GM18909 (cell line): ENCODE data around the gene NTMT1.

ENCODE experiments used
- ATAC-seq: cut with Tn5 transposase; IDR thresholded peaks from one replicate; pipeline ENCODE4 v1.9.1; 2021; ENCODE audit warnings: mild to moderate bottlenecking; ENCODE audit not compliant: unreplicated experiment, poor library complexity

Gene NTMT1

DNA sequence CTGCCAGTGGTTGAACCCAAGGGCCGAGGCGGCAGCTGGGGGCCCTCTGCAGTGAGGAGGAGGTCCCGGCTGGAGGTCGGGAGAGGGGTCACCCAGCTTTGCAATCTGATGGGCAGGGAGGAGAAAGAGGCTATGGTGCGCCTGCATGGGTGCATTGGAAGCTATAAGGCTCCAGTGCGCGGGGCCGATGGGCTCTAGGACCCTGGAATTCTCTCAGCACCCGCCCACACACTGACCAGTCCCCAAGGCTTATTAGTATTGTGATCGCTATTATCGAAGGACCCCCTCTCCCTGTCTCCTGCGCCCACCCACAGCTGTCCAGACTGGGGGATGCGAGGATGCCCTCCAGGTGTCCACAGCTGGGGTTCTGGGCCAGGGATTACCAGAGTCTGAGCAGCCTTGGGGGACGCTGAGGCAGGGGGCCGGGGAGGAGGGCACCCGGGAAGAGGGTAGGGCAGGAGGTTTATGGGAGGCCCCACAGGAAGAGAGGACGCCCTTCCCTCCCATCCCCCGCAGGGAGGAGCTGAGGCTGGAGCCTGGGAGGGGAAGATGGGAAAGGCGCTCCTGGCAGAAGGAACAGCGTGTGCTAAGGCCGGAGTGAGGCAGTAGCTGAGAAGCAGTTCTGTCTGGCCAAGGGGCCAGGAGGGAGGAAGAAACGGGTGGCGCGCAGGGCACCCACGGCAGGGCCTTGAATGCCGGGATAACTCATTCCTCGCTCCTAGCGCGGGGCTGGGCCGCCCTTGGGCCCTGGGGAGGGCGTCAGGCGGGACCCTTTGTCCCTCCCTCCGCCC, 29.2 kb upstream of the NTMT1 start:
- ATAC-seq = no peak

DNA sequence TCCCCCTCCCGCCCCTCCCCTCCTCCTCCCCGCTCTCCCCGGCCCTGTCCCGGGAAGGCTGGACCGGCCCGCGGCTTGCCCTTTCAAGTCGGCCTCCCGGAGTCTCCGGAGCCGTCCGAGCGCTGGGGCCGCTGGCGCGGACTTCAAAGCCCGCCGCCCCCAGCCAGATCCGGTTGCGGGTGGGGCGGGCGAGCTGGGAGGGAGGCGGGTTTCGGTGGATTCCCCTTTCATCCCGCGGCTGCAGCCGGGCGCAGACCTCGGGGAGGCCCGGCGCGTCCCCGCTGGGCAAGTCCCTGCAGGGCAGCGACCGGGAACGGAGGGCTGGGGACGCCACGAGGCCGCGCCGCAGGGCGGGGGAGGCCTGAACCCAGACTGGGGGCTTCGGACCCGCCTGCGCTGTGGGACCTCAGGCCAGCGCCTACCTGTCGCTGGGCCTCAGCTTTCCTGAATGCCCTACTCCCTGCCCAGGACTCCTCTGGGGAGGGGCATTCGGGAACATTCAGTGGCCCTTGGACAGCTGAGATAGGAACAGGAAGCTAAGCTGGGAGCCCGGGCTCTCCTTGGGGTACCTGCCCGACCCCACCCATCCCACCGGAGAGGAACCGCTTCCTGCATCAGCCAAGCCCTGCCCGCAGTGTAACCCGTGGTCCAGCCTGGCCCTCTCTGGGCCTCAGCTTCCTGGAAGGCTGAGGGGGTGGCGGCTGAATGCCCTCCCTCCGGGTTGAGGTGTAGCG, 28.4 kb upstream of the NTMT1 start:
- ATAC-seq = no peak

DNA sequence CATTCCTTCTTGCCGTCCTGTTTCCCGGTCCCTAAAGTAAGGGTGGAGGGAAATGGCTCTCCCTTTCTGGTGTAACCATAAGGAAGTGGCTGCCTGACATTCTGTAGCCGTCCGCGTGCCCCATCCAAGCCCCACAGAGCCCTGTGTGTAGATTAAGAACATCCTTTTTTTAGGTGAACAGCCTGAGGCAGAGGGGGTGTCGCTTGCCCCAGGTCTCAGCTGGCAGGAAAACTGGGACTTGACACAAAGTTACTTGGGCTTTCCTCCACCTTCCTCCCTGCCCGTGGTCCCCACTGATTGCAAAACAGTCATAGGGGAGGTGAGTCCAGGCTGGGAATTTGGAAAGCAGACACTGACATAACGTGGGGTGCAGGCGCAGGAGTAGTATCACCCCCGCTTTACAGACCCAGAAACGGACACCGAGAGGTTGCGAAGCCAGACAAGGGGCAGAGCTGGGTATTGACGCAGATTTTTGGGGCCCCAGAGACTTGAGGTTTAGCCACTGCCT, 27.8 kb upstream of the NTMT1 start:
- no peak for ATAC-seq

DNA sequence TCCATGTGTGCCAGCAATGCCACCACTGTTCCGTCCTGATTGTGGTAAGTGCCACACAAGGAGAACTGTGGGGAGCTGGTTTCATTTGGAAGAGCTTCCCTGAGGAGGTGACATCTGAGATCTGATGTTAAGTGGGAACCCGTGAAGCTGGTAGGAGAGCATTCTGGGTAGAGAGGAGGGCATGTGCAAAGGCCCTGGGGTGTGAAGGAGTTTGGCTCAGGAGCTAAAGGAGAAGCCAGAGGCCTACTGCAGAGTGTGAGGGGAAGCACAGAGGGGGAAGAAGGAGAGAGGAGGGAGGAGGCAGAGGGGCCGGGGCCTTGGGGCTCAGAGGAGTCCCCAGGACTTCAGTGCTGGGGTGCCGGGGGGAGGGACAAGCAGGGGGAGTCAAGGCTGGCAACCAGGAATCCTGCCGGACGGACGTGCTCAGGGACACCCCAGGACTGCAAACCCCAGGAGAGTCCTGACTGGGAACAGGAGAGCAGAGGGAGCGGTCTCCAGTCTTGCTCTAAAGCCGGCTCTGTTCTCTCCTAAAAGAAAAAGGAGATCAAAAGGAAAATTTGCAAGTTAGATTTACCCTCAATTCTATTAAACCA, 24.8 kb upstream of the NTMT1 start:
- no peak for ATAC-seq

DNA sequence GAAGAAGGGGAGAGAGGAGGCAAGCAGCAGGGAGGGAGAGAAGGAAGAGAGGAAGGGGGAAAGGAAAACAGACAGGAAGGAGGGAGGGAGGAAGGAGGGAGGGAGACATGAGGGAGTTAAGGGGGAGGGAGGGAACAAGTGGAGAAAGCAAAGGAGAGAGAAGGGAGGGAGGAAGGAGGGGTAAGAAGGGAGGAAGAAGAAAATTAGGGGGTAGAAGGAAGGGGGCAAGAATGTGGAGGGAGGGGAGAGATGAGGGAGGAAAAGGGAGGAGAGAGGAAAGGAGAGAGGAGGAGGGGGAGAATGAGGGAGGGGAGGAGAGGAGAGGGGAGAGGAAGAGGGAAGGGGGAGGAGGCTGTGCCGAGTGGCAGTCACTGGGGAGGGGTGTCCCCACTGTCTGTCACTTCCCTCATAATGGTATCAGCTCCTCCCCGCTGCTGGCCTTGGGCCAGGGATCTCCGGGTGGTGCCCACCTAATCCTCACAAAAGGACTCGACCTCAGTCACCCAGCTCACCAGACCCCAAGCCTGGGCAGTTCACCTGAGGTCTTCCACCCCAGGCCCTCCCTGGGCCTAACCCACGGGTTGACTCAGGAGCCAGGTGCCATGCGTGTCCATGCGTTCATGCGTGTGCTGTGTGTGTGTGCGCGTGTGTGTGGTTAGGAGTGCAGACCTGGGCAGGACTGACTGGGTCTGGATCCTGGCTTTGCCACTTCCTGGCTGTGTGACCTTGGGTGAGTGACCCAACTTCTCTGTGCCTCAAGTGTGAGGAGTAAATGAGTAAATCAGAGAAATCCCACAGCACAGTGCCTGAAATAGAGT, 23.2 kb upstream of the NTMT1 start:
- ATAC-seq = no peak

DNA sequence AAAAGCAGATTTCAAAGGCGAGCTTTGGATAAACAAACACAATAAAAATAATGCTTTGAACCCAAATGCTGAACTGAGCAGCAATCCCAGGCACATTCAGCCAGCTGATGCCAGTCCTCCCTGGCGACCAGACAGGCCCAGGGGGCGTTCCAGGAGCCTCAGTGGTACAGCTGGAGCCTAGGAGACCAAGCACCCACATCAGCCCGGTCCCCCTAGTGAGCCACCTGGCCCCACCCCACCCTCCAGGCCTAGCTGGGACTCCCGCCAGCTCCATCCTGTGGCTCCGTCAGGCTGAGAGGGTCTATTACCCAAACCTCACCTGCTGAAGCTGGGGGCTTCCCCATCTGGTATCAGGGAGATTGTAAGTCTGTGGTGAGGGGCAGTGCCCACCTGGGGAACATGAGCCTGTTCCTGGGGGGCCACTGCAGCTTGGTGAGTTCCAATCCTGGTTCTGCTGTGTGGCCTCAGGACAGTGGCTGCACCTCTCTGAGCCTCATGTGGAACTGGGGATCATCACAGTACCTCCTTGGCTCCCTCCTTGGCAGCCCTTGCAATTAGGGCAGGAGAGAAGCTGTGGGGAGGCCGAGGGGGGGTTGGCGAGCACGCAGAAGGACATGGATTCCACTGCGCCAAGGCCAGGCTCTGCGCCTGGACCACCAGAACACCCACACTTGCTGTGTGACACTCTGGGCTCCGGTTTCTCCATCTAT, 21.8 kb upstream of the NTMT1 start:
- ATAC-seq = no peak

DNA sequence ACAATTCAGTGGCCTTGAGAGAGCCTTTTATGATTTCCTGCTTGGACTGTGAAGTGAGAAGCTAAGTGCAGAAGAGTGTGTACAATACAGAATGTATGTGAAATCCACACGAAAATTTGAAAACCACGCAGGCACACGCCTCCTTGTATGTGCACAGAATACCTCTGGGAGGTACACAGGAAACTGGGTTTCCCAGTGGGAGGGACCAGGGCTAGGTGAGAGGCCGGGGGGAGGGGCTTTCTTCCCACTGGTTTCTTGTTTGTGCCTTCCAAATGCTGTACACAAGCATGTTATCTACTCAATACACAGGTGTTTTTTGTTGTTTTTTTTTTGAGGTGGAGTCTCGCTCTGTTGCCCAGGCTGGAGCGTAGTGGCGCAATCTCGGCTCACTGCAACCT, 21.2 kb upstream of the NTMT1 start:
- no peak for ATAC-seq

DNA sequence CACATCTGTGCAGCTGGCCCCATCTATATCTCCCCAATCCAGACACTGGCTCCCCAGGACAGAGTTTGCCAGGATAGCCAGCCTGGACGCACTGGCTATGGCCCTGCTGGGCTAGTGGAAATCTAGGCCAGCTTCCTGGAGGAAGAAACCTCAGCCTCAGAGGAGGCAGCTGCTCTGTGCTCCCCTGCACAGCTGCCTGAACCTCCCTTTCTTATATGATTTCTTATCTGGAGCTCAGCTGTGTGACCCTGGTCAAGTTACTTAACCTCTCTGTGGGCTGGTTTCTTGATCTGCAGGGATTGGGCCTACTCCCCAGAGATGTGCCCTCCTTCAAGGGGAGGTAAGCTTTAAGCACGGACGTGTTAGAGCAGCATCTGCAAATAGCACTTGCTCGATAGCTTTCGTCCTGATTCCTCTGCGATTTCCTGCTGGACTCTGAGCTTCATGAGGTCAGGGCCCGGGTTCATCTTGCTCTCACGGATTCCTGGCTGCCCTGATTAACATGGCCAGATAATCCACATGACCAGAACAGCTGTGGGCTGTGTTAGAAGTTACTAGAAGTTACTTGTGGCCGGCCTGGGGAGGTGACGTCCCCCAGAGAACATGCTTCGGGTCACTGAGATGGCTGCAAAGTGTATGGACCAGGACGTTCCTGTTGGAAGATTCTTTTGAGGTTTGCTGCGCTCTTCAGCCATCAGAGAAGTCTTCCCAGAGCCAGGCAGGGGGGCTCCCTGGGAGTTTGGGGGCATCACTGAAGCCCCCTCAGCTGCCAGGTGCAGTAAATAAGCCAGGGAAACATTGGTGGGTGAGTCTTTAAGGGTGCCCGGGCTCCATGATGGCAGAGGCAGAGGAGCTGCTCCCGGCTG, 19.6 kb upstream of the NTMT1 start:
- no peak for ATAC-seq

DNA sequence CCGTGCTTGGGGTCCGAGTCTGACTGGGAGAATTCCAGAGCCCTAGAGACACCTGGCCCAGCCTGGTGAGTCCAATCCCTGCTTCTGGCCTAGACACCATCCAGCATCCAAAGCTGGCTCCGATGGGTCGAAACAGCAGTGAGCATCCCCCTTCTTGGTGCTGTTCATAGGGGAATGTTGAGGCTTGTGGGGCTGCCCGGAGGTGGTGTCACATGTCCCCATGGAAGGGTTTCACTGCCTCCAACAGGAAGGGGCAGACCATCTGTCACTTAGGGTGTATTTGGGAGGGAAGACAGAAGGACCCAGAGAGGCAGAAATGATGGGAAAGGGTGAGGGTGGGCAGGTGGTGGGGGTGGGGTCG, 19.0 kb upstream of the NTMT1 start:
- ATAC-seq = no peak

DNA sequence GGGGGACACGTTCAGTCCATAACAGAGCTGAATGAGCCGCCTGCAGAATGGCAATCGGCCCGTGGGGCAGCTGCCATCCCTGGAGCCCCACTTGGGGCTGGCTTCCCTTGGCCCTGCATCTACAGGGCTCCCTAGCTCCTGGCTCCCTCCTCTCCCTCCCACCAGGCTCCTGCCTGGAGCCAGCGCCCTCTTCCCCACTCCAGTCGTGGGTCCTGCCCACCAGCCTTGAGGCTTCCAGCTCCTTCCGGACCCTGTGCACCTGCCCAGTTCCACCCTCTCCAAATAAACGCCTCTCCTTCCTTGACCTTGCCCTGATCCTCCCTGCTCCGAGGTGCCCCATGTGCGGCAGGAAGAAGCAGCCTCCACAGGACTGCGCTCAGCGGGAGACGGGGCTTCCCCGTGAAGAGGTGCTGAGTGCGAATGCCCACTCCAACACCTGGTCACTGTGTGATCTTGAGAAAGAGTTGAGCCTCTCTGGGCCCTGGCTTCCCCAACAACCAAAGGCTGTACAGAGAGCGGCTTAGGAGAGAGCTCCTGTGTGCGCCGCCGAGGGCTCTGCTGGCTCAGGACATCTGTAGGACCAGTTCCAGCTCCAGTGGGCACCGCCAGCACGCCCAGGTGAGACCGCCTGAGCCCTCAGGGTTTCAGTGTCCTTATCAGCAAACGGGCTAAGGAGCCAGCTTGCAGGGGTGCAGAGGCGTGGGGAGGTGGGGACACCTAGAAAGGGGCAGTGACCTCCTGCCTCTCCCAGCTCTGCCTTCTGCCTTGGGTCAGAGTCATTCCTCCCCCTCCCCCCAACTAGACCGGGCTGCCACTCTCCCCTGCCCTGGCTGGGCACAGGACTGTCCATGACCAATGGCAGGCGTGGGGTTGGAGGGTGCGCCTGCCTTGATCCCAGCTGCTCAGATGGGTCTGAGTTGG, 17.1 kb upstream of the NTMT1 start:
- ATAC-seq = no peak

DNA sequence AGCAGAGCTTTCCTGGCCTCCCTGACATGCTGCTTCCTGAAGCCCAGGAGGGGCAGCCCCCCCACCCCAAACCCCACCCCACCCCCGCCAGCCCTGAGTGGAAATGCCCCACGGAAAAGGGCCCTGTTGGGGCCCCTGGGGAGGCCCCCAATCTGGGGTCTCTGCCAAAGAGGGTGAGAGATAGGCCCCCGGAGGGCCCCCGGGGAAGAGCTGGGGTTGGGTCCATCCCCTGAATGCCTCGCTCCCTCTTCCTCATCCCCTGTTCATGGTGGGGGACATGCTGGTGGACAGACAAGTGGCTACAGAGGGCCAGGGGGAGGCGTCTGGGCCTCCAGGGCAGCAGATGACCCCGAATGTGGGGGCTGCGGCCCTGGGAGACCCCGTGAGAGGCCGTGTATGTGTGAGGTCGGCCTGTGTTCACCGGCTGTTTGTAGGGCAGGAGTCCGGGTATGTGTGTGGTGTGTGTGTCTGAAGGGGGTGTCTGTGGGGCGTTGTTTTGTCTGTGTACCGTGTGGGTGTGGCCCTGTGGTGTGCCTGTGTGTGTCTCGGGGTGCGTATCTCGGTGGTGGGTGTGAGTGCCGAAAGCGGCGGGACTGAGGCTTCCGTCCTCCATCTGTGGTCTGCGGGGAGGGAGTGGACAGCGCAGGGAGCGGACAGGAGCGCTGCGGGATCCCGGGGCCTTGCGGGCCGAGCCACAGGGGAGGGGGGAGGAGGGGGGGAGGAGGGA, 16.3 kb upstream of the NTMT1 start:
- ATAC-seq = no peak

DNA sequence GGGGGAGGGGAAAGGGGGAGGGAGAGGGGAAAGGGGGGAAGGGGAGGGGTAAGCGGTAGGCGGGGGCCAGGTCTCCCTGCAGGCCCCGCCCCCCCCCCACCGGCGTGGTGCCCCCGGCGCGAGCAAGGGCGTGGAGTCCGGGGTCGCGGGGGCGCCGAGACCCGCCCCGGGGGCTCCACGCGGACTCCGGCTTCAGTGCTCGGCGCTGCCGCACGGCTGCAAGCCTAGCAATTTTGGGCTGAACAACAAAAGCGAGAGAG, 15.8 kb upstream of the NTMT1 start:
- peak; percentile 11 for ATAC-seq

DNA sequence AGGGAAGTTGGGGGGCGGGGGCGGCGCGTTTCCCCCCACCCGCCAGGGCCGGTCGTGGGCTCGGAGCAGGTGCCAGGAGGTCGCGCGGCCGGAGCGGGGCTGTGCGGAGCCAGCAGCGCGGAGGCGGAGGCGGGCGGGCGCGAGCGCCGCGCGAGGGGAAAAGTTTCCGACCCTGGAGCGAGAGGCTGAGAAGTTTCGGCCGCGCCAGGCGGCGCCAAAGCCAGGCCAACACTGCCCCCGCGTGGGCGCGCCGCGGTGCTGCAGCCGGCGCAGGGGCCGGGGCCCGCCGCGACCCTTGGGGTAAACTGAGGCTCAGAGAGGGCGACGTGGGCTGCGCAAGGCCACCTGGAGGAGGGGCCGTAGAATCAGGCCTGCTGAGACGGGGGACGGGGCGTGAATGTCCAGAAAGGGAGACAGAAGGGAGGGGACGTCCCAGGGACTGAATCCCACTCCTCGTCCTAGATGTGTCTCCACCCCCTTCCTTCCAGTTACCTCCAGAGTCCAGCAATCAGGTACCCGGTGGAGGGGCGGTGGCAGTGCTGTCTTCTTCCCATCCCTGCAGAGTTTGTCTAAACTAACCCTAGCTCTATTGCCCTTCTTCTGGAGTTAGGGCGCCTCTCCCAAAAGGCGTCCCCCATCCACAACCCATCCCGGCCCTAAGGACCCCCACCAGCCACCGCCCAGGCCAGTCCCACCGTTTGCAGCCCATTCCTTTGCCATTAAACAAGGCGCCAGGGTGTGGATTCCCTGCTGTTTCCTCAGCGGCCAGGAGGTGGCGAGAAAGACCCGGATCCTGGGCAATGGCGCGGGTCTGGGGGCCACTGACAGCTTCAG, 15.3 kb upstream of the NTMT1 start:
- peak; percentile 58 for ATAC-seq

DNA sequence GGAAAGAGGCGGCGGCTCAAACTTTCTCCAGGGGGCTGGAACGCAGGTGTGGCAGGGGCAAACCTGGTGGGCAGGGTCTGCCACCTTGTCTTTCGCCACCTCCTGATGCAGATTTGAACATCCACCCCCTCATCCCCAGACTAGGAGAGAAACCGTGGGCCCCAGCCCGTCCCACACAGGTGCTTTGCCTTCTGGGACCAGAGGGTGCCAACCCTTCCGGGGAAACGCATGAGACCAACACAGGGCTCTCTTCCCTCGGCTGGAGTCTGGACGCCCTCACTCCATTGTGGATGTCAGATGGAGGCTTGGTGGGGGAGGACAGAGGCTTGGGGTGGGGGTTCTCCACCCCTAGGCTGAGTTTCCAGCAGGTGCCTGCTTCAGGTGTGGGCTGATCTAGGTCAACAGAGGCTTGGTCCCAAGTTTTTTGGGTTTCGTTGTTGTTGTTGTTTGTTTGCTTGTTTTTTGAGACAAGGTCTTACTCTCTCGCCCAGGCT, 14.6 kb upstream of the NTMT1 start:
- ATAC-seq = no peak

DNA sequence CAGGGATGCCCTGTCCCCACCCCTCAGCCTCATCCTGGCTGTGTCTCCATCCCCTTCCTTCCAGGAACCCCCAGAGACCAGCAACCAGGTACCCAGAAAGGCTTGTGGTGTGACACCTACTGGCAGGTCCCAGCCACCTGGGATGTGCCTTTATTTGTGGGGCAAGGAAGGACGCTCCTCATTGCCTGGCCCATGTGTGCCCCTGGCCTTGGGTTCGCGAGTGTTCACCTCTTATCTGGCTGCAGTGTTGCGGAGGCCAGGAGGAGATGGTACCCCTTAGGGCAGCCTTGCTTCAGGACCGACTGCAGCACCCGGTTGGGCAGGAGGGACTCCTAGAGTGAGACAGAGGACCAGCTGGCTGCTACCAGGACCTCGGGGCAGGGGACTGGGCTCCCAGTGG, 13.8 kb upstream of the NTMT1 start:
- no peak for ATAC-seq

DNA sequence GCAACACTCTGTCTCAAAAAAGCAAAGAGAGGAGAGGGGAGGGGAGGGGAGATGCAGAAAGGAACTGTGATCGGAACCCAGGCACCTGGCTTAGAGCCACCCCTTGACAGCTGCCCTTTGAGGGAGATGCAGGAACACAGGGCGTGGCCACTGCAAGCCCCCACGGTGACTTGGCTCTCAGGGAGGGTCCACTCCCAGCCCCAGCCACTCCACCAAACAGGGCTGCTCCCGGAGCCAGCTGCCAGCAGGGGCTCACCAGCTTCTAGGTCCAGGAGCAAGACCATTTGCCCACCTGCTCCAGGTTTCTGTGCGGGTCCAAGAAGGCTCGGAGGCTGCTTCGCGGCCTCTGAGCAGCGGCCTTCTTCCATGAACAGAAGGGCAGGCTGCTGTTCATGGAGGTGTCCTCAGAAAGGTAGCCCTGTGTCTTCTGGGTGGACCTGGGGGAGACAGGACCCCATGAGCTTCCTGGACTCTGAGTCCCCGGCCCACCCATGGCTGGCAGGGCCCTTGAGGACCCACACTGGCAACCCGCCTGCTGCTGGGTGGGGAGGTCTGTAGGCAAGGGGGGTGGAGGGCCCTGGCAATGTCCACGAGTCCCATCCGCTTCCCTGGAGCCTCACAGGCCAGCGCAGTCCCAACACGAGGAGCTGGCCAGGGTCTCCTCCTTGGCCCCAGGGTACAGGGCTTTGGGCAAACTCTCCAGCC, 13.0 kb upstream of the NTMT1 start:
- ATAC-seq = no peak
